Activated CD4-positive, alpha-beta T cell treated with anti-CD3 and anti-CD28 coated beads for 4 hours (primary cell): ENCODE results near the gene MAP1B.

Source experiments
- DNase-seq, 2 donors: peaks; one replicate each; pipeline ENCODE4 v3.0.0-alpha.2; 2020

MAP1B gene

GRCh38 chr5:72231991-72232703, 124.9 kb downstream of the MAP1B start:
- no peak for DNase-seq

GRCh38 chr5:72232838-72233237, 125.6 kb downstream of the MAP1B start:
- no peak for DNase-seq

- no peak for DNase-seq
Measured at GRCh38 chr5:72233835-72234234, 126.6 kb downstream of the MAP1B start.

GRCh38 chr5:72234265-72234700, 127.0 kb downstream of the MAP1B start:
- DNase-seq, result peak; percentile 14 to 18

- DNase-seq, result no peak
Measured at GRCh38 chr5:72234868-72235267, 127.6 kb downstream of the MAP1B start.

- DNase-seq, result no peak
Measured at GRCh38 chr5:72235725-72236124, 128.4 kb downstream of the MAP1B start.

- no peak for DNase-seq
Measured at GRCh38 chr5:72237415-72237814, 130.1 kb downstream of the MAP1B start.

GRCh38 chr5:72237879-72238278, 130.6 kb downstream of the MAP1B start:
- DNase-seq, result no peak

- no peak for DNase-seq
Measured at GRCh38 chr5:72238712-72239445, 131.6 kb downstream of the MAP1B start.

- no peak for DNase-seq
Measured at GRCh38 chr5:72241346-72242003, 134.2 kb downstream of the MAP1B start.

- DNase-seq, result no peak
Measured at GRCh38 chr5:72242796-72243475, 135.7 kb downstream of the MAP1B start.

- DNase-seq, result no peak
Measured at GRCh38 chr5:72243706-72244105, 136.4 kb downstream of the MAP1B start.

GRCh38 chr5:72244862-72245371, 137.6 kb downstream of the MAP1B start:
- no peak for DNase-seq

- no peak for DNase-seq
Measured at GRCh38 chr5:72245546-72245945, 138.3 kb downstream of the MAP1B start.

- DNase-seq, result no peak
Measured at GRCh38 chr5:72245951-72246532, 138.8 kb downstream of the MAP1B start.

- DNase-seq, result no peak
Measured at GRCh38 chr5:72246954-72247442, 139.7 kb downstream of the MAP1B start.

- no peak for DNase-seq
Measured at GRCh38 chr5:72248410-72248981, 141.2 kb downstream of the MAP1B start.

- no peak for DNase-seq
Measured at GRCh38 chr5:72251386-72251785, 144.1 kb downstream of the MAP1B start.

- no peak for DNase-seq
Measured at GRCh38 chr5:72252008-72252407, 144.7 kb downstream of the MAP1B start.

- no peak for DNase-seq
Measured at GRCh38 chr5:72252574-72253155, 145.4 kb downstream of the MAP1B start.

- no peak for DNase-seq
Measured at GRCh38 chr5:72255237-72255636, 148.0 kb downstream of the MAP1B start.

- DNase-seq, result no peak
Measured at GRCh38 chr5:72255670-72256069, 148.4 kb downstream of the MAP1B start.
